Measurements from ENCODE around the gene ATCAY.

GRCh38 chr19:3860499-3860898 lies 20.0 kb upstream of the ATCAY start:
- TF ChIP-seq, protein P1, sequence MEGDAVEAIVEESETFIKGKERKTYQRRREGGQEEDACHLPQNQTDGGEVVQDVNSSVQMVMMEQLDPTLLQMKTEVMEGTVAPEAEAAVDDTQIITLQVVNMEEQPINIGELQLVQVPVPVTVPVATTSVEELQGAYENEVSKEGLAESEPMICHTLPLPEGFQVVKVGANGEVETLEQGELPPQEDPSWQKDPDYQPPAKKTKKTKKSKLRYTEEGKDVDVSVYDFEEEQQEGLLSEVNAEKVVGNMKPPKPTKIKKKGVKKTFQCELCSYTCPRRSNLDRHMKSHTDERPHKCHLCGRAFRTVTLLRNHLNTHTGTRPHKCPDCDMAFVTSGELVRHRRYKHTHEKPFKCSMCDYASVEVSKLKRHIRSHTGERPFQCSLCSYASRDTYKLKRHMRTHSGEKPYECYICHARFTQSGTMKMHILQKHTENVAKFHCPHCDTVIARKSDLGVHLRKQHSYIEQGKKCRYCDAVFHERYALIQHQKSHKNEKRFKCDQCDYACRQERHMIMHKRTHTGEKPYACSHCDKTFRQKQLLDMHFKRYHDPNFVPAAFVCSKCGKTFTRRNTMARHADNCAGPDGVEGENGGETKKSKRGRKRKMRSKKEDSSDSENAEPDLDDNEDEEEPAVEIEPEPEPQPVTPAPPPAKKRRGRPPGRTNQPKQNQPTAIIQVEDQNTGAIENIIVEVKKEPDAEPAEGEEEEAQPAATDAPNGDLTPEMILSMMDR (conservative IDR thresholded peaks at IDR 0.05; ENCODE audit: low read length): no peak
- no peak for TF ChIP-seq EZH2phosphoT487 (IDR thresholded peaks at IDR 0.05; ENCODE audit: borderline replicate concordance)
